GM12801 (cell line): ENCODE measurements around the gene PACSIN1.

Experiments used
- TF ChIP-seq, protein P1 (sequence below): IDR thresholded peaks from one replicate; pipeline ENCODE4 v1.5.1; 2011; ENCODE audit warnings: control low read depth; ENCODE audit not compliant: insufficient read length; ENCODE audit errors: extremely low read depth

PACSIN1 gene, protein sequence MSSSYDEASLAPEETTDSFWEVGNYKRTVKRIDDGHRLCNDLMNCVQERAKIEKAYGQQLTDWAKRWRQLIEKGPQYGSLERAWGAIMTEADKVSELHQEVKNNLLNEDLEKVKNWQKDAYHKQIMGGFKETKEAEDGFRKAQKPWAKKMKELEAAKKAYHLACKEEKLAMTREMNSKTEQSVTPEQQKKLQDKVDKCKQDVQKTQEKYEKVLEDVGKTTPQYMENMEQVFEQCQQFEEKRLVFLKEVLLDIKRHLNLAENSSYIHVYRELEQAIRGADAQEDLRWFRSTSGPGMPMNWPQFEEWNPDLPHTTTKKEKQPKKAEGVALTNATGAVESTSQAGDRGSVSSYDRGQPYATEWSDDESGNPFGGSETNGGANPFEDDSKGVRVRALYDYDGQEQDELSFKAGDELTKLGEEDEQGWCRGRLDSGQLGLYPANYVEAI

DNA sequence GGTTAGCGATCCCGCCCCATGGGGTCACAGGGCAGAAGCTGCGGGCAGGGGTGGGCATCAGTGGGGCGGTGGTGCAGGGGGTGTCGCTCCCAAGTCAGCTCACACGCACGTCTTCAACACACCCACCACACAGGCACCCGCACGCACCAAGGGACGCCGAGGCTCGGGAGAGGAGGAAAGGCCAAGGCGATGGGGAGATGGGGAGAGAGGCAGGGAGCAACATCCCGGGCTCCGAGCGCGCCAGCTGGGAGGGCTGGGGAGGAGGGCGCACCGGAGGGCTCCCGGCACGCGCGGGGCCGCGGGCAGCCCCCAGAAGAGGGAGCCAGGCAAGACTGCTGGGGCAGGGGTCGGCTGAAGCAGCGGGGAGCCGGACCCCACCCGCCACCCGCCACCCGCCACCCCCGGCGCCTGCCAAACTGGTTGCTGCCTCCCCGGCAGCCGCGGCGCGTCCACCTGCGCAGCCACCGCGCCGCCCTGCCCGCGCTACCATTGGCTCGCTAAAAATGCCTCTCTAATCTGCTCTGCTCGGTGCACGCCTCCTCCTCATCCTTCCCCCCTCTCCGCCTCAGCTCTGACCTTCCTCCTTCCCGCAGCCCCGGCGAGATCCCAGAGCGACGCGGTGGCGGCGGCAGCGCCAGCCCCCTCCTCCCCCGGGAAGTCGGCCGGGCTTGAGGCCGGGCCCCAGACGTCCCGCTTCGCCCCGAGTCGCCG lies at the start of gene PACSIN1:
TSS of gene PACSIN1 (plus strand) at position 546 of the 711 bp plus-strand sequence. CDS start 60,230 bp downstream, outside the sequence.
- TF ChIP-seq, protein P1, sequence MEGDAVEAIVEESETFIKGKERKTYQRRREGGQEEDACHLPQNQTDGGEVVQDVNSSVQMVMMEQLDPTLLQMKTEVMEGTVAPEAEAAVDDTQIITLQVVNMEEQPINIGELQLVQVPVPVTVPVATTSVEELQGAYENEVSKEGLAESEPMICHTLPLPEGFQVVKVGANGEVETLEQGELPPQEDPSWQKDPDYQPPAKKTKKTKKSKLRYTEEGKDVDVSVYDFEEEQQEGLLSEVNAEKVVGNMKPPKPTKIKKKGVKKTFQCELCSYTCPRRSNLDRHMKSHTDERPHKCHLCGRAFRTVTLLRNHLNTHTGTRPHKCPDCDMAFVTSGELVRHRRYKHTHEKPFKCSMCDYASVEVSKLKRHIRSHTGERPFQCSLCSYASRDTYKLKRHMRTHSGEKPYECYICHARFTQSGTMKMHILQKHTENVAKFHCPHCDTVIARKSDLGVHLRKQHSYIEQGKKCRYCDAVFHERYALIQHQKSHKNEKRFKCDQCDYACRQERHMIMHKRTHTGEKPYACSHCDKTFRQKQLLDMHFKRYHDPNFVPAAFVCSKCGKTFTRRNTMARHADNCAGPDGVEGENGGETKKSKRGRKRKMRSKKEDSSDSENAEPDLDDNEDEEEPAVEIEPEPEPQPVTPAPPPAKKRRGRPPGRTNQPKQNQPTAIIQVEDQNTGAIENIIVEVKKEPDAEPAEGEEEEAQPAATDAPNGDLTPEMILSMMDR: no peak

DNA sequence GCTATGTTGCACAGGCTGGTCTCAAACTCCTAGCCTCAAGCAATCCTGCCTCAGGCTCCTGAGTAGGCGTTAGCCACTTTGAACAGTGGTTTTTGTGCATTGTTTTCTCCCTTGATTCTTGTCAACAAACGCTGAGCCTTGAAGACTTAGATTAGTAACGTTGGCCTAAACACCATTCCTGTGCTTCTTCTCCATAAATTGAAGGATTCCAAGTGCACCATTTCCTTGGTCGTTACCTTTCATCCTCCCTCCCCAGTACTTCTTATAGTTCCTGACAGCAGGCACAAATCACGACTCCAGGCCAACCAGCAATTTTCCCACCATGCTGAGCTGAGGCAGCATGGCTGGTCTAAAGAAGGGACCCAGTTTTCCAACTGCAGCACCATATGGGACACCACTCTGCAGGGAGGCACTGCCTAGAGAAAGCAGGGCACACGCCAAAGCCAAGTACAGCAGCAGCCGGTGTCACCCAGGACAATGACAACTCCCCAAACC lies 49.0 kb upstream of the PACSIN1 start:
- TF ChIP-seq, protein P1: no peak

DNA sequence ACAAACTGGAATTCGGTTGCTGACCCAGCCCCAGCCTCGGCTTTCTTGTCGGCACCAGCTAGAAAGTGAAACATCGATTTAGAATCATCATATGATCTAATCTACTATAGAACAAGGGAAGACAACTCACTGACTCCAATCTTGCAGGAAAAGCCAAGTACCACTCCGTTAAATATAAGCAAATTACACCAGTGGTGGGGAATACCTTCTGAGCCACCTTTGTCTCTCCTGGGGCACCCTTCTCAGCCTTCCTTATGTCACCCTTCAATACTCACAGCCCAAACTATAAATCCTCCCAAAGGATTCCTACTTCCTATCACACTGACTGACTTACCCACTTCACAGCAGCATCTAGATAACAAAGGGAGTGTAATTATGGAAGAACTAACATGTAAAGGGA lies 47.5 kb upstream of the PACSIN1 start:
- TF ChIP-seq, protein P1: no peak

DNA sequence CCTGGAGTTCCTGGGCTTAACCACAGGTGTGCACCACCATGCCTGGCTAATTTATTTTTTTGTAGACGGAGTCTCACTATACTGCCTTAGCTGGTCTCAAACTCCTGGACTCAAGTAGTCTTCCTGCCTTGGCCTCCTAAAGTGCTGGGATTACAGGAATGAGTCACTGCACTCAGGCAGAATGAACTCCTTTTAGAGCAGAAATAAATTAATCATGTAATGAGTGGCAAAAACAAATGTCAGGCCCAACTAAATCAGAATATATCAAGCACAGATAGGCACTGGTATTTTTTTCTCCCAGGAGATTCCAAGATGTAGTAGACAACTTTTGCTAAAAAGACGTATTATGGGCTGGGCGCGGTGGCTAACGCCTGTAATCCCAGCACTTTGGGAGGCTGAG lies 42.6 kb upstream of the PACSIN1 start:
- TF ChIP-seq, protein P1: no peak

DNA sequence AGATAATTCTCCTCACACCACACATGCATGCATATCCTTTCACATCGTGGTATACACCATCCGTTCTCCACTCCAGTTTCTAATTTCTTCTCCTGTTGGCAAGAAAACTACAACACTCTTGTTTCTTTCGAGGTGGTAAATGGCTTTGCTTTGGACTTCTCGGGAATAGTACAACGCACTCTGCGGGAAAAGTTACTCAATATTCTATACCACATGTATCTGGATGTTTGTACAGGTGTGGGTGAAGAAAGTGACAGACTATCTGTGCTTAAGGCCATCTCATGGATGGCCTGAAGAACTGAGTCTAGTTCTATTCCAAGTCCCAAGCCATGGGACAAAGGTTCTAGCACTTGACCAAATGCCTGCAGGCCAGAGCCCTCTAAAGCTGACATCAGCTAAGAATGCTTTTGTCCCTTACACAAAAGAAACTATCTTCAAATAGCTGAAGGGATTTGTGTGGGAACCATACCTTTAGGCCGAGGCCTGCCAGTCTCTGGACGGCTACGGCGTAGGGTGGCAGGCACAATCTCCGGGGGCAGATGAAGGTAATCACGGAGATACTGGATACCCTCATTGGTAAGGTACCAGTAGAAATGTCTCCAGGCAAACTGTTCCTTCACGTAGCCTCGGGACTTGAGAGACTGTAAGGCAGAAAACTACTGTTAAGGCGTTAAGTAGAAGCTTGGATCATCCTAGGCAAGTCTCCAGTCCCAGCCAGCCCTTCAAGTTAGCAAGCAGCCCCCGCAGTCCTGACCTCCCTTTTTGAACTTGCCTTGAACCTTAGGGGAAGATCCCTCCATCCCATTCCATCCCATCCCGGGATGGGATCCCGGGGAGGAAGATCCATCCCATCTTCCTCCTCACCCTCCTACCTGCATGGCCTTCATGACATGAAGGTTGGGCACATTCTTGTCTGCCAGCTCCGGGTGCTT lies 41.4 kb upstream of the PACSIN1 start:
- TF ChIP-seq, protein P1: no peak

DNA sequence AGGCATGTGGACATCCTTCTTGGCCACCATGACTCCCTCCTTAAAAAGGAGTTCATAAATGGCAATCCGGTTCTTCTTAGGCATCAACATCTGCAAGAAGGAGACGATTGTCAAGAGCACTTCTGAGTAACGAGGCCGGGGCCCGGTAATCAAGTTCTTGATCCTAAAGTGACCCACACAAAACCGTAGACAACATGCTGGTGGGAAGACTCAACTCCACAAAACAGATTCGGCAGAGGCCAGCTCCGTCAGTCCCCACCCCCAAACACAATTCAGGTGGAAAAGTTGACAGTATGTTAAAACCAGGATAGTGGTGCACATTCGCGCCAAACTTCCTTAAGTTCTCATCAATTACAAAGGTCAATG lies 40.8 kb upstream of the PACSIN1 start:
- TF ChIP-seq, protein P1: no peak
